ENCODE results near the gene TFR2.
A peak's percentile ranks its signal among the peaks of the same experiment; 100 is the strongest.

DNA sequence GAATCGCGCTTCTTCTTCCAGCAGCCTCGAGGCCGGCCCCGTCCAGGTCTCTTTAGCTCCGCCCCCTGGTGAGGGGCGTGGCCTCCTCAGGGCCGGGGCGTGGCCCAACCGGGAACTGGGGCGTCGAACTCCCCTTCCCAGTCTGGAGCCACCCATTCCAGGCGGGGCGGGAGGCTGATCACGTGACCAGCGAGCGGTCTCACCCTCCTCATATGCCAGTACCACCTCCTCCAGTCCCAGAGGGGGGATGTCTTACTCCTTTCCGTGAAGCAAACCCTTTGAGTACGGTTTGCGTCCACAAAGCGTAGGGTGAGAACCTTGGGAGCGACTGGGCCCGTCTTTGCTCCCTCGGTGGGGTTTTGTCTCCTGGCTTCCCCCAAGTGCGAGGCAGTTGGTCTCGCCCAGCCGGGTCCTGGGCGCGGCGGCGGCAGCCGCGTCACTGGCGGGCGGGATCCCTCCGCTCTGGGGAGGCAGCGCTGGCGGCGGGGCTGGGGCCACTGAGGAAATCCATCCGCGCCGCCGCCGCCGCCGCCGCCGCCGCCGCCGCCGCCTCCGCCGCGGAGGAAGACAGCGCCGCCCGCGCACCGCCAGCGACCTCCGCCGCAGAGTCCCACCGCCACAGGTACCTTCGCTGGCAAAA is 32.1 kb upstream of the TFR2 start, which contains the start of gene GNB2:
- peak in 4 of 11 experiments; percentile 9 to 36 (median 18) for TF ChIP-seq CTCF (IDR thresholded peaks at IDR 0.05 in 8 of 11, conservative IDR thresholded peaks at IDR 0.05 in 3 of 11)
- TF ChIP-seq POLR2A (IDR thresholded peaks at IDR 0.05): peak in 2 of 3 donors; percentile 64 to 67
- TF ChIP-seq POLR2AphosphoS5 (IDR thresholded peaks at IDR 0.05): peak; percentile 92 to 95 (median 94)
